SK-N-SH treated with all-trans-retinoic acid at 6 μM for 48 hours (cell line): ENCODE data around the gene TMEFF2.

Experiments
- ATAC-seq: fragments of 200-7000 bp; cut with Tn5 transposase; 3 replicates; pipeline ENCODE4 v1.9.1; 2020; ENCODE audit warnings: mild to moderate bottlenecking, moderate library complexity
- ARNTL ChIP-seq: fragments of 450-650 bp; formaldehyde crosslinking; IDR thresholded peaks from 2 replicates; pipeline ENCODE4 v1.5.0; 2020; ENCODE audit warnings: low read depth, mild to moderate bottlenecking, moderate library complexity, borderline replicate concordance
- BACH2 ChIP-seq: fragments of 250-450 bp; sonication (Bioruptor Pico); IDR thresholded peaks from 2 replicates; pipeline ENCODE4 v1.9.0; 2021; ENCODE audit warnings: mild to moderate bottlenecking, borderline replicate concordance
- CSDC2 ChIP-seq: fragments of 250-450 bp; sonication (Bioruptor Pico); IDR thresholded peaks from 2 replicates; pipeline ENCODE4 v1.5.0; 2020; ENCODE audit warnings: mild to moderate bottlenecking, moderate library complexity
- ESRRG ChIP-seq: fragments of 250-450 bp; sonication (Bioruptor Pico); IDR thresholded peaks from 2 replicates; pipeline ENCODE4 v1.6.1; 2021; ENCODE audit warnings: mild to moderate bottlenecking
- GLIS3 ChIP-seq: fragments of 250-450 bp; sonication (Bioruptor Pico); IDR thresholded peaks from 2 replicates; pipeline ENCODE4 v1.5.0; 2020; ENCODE audit warnings: mild to moderate bottlenecking, moderate library complexity
- OSR1 ChIP-seq: fragments of 250-450 bp; sonication (Bioruptor Pico); IDR thresholded peaks from 2 replicates; pipeline ENCODE4 v1.8.0; 2022; ENCODE audit warnings: moderate library complexity, mild to moderate bottlenecking, inconsistent platforms
- PPARA ChIP-seq: fragments of 250-450 bp; sonication (Bioruptor Pico); IDR thresholded peaks from 2 replicates; pipeline ENCODE4 v1.5.0; 2020; ENCODE audit warnings: mild to moderate bottlenecking, borderline replicate concordance
- RARB ChIP-seq: fragments of 250-450 bp; sonication (Bioruptor Pico); IDR thresholded peaks from 2 replicates; pipeline ENCODE4 v1.8.0; 2021; ENCODE audit warnings: mild to moderate bottlenecking, moderate library complexity
- SNAI2 ChIP-seq: fragments of 250-450 bp; sonication (Bioruptor Pico); IDR thresholded peaks from 2 replicates; pipeline ENCODE4 v1.5.0; 2020; ENCODE audit warnings: mild to moderate bottlenecking, moderate library complexity
- TCF4 ChIP-seq: fragments of 250-450 bp; sonication (Bioruptor Pico); IDR thresholded peaks from 2 replicates; pipeline ENCODE4 v1.8.0; 2021; ENCODE audit warnings: mild to moderate bottlenecking, moderate library complexity, borderline replicate concordance
- TOX ChIP-seq: fragments of 250-450 bp; sonication (Bioruptor Pico); IDR thresholded peaks from 2 replicates; pipeline ENCODE4 v1.8.0; 2021; ENCODE audit warnings: mild to moderate bottlenecking, moderate library complexity, borderline replicate concordance
- ZC3H10 ChIP-seq: fragments of 250-450 bp; sonication (Bioruptor Pico); IDR thresholded peaks from 2 replicates; pipeline ENCODE4 v1.5.1; 2021; ENCODE audit warnings: mild to moderate bottlenecking, moderate library complexity
- ZFP3 ChIP-seq: fragments of 250-450 bp; sonication (Bioruptor Pico); IDR thresholded peaks from 2 replicates; pipeline ENCODE4 v1.5.0; 2020; ENCODE audit warnings: mild to moderate bottlenecking, moderate library complexity
- ZFP30 ChIP-seq: fragments of 450-650 bp; formaldehyde crosslinking; IDR thresholded peaks from 2 replicates; pipeline ENCODE4 v1.5.0; 2022; ENCODE audit warnings: mild to moderate bottlenecking, moderate library complexity
- ZNF565 ChIP-seq: fragments of 450-650 bp; formaldehyde crosslinking; conservative IDR thresholded peaks from 2 replicates; pipeline ENCODE4 v1.5.0; 2020; ENCODE audit warnings: low read depth, mild to moderate bottlenecking, moderate library complexity
- TF ChIP-seq, protein P1 (sequence below): fragments of 250-450 bp; sonication (Bioruptor Pico); IDR thresholded peaks from 2 replicates; pipeline ENCODE4 v1.8.0; 2021; ENCODE audit warnings: low read depth, mild to moderate bottlenecking, moderate library complexity, borderline replicate concordance
- TF ChIP-seq, protein P2 (sequence below): fragments of 250-450 bp; sonication (Bioruptor Pico); IDR thresholded peaks from 2 replicates; pipeline ENCODE4 v1.5.0; 2020; ENCODE audit warnings: mild to moderate bottlenecking, moderate library complexity
- TF ChIP-seq, protein P3 (sequence below): fragments of 250-450 bp; sonication (Bioruptor Pico); IDR thresholded peaks from 2 replicates; pipeline ENCODE4 v1.5.1; 2021; ENCODE audit warnings: mild to moderate bottlenecking, moderate library complexity
- TF ChIP-seq, protein P4 (sequence below): fragments of 250-450 bp; sonication (Bioruptor Pico); IDR thresholded peaks from 2 replicates; pipeline ENCODE4 v1.5.1; 2020; ENCODE audit warnings: low read depth, mild to moderate bottlenecking, moderate library complexity

The TMEFF2 gene

DNA sequence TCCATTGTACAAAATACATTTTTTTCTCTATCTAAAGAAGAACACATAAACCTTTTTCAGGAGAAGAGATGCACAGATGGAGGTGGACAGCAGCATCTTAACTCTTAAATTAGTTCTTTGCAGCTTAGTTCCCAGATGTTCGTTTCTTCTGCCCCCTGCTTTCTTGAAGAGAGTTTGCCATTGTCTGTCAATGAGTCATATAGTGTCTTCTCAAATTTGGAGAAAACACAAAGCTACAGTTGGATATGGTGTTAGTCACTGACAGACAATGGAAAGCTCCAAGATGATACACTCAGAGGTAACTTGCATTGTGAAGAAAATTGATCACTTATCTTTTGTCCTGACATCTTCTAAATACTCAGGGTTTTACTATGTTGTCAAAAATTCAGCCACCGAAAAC is 48.8 kb upstream of the TMEFF2 start (continued):
- TF ChIP-seq, protein P1, sequence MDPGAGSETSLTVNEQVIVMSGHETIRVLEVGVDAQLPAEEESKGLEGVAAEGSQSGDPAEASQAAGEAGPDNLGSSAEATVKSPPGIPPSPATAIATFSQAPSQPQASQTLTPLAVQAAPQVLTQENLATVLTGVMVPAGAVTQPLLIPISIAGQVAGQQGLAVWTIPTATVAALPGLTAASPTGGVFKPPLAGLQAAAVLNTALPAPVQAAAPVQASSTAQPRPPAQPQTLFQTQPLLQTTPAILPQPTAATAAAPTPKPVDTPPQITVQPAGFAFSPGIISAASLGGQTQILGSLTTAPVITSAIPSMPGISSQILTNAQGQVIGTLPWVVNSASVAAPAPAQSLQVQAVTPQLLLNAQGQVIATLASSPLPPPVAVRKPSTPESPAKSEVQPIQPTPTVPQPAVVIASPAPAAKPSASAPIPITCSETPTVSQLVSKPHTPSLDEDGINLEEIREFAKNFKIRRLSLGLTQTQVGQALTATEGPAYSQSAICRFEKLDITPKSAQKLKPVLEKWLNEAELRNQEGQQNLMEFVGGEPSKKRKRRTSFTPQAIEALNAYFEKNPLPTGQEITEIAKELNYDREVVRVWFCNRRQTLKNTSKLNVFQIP (CRISPR knock-in tag): no peak
- TF ChIP-seq, protein P2, sequence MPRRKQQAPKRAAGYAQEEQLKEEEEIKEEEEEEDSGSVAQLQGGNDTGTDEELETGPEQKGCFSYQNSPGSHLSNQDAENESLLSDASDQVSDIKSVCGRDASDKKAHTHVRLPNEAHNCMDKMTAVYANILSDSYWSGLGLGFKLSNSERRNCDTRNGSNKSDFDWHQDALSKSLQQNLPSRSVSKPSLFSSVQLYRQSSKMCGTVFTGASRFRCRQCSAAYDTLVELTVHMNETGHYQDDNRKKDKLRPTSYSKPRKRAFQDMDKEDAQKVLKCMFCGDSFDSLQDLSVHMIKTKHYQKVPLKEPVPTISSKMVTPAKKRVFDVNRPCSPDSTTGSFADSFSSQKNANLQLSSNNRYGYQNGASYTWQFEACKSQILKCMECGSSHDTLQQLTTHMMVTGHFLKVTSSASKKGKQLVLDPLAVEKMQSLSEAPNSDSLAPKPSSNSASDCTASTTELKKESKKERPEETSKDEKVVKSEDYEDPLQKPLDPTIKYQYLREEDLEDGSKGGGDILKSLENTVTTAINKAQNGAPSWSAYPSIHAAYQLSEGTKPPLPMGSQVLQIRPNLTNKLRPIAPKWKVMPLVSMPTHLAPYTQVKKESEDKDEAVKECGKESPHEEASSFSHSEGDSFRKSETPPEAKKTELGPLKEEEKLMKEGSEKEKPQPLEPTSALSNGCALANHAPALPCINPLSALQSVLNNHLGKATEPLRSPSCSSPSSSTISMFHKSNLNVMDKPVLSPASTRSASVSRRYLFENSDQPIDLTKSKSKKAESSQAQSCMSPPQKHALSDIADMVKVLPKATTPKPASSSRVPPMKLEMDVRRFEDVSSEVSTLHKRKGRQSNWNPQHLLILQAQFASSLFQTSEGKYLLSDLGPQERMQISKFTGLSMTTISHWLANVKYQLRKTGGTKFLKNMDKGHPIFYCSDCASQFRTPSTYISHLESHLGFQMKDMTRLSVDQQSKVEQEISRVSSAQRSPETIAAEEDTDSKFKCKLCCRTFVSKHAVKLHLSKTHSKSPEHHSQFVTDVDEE (CRISPR knock-in tag): no peak

DNA sequence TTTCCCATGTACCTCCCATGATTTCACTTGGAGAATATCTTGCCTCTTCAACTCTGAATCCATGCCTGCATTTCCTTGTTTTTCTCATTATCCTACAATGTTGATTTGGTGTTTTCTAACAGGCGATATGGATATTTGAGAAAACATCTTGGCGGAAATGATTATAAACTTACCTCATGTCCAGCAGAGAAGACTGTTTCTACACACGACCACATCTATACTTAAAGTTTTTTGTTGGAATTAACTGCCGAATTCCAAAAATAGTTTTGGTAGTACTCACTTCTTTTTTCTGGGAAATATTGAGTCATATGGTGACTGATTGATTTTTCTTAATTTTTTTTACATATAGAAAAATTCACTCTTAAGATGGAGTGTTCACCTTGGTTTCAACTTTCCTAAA is 41.4 kb upstream of the TMEFF2 start:
- TF ChIP-seq PPARA: no peak
- TF ChIP-seq, all 23 proteins: peak for 0
- no peak for ATAC-seq

DNA sequence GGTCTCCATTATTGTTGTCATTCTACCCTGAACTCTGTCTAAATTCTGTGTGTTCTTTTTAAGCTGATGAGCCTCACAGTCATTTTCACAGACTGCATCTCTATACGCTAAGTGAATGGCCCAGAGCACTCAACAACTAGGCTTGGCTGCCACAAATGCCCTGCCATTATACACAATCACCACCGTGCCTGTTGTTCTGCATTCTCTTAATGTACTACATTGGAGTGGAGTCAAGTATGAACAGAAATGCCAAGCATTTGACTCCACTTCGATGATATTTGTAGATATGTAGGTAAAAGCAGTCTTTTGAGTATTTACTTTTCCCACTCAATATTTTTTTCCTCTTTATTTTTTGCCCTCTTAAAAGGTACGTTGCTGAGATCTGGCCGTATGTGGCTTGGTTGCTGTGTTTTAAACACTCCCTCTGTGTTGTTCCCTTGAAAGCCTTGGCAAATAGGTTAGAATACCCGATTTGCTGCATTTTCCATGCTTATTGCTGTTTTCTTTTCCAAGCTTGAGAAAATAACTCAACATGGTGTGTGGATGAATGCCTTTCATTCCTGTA is 36.2 kb upstream of the TMEFF2 start:
- no peak for ATAC-seq
- TF ChIP-seq, protein P2 (CRISPR knock-in tag): no peak
- TF ChIP-seq ESRRG (CRISPR knock-in tag) (no peak), RARB (no peak), BACH2 (CRISPR knock-in tag) (no peak), ZNF565 (CRISPR knock-in tag) (no peak), OSR1 (CRISPR knock-in tag) (no peak), TOX (CRISPR knock-in tag) (no peak), ARNTL (no peak), ZC3H10 (no peak), PPARA (no peak), ZFP3 (no peak), CSDC2 (no peak)
- TF ChIP-seq, protein P3, sequence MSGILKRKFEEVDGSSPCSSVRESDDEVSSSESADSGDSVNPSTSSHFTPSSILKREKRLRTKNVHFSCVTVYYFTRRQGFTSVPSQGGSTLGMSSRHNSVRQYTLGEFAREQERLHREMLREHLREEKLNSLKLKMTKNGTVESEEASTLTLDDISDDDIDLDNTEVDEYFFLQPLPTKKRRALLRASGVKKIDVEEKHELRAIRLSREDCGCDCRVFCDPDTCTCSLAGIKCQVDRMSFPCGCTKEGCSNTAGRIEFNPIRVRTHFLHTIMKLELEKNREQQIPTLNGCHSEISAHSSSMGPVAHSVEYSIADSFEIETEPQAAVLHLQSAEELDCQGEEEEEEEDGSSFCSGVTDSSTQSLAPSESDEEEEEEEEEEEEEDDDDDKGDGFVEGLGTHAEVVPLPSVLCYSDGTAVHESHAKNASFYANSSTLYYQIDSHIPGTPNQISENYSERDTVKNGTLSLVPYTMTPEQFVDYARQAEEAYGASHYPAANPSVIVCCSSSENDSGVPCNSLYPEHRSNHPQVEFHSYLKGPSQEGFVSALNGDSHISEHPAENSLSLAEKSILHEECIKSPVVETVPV: no peak
- TF ChIP-seq, protein P4, sequence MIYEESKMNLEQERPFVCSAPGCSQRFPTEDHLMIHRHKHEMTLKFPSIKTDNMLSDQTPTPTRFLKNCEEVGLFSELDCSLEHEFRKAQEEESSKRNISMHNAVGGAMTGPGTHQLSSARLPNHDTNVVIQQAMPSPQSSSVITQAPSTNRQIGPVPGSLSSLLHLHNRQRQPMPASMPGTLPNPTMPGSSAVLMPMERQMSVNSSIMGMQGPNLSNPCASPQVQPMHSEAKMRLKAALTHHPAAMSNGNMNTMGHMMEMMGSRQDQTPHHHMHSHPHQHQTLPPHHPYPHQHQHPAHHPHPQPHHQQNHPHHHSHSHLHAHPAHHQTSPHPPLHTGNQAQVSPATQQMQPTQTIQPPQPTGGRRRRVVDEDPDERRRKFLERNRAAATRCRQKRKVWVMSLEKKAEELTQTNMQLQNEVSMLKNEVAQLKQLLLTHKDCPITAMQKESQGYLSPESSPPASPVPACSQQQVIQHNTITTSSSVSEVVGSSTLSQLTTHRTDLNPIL: no peak
- TF ChIP-seq, all 23 proteins: peak for 0

DNA sequence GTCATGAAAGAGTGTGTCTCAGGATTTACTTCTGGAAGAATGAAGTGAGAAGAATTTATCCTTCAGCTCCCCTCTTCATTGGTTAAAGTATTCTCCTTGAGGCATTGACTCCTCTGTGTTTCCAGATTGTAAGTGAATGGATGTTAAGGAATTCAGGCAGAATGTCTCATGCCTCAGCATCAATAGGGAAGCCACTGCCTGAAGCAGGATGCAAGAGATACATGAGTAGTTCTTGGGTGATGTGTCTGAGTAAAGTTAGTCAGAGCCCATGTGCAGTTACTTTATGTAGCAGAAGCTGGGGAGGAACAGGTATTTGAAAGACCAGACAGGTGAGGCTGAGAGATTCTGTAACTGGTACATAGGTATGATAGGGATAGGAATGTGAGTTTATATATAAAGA is 34.0 kb upstream of the TMEFF2 start:
- no peak for TF ChIP-seq TOX (CRISPR knock-in tag)
- no peak for TF ChIP-seq TCF4 (CRISPR knock-in tag)
- no peak for TF ChIP-seq BACH2 (CRISPR knock-in tag)
- TF ChIP-seq SNAI2 (CRISPR knock-in tag): no peak
- no peak for TF ChIP-seq ARNTL
- no peak for TF ChIP-seq ZFP3
- no peak for TF ChIP-seq CSDC2
- TF ChIP-seq, protein P3: no peak
- no peak for TF ChIP-seq GLIS3 (CRISPR knock-in tag)
- TF ChIP-seq ZFP30 (CRISPR knock-in tag): no peak
- no peak for TF ChIP-seq ESRRG (CRISPR knock-in tag)
- TF ChIP-seq, protein P1 (CRISPR knock-in tag): no peak
- TF ChIP-seq ZNF565 (CRISPR knock-in tag): no peak
- ATAC-seq: no peak
